ENCODE results near the gene RNF111. TPM values are rescaled to one million over a fixed set of nuclear protein-coding genes. Genes with fewer than 3 reads are reported as not detected.

RNF111 gene
- total RNA-seq, 1 donor from 2014 or later = 33.8 TPM

DNA sequence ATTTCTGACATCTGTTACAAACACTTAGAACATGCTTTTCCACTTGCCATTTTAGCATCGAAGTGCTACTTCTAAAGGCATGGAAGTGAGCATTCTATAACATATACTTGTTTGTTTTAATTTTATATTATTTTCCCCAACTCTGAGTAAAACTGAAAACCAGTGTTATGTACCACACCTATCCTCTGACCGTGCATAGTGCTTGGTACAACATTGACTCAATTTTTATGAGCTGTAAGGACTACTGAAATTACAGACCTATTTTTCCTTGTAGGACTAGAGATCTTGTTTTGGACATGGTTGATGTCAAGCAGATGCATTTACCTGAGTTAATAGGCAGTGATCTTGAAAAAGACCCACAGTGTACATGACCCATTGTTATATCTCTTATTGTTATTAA lies 66.0 kb downstream of the RNF111 start:
- no peaks in the 10 kb centered on the region for H3K27me3 Mint-ChIP-seq (ENCODE audit: unreplicated experiment)
- H3K9me3 Mint-ChIP-seq (ENCODE audit: unreplicated experiment) = no peaks in the 10 kb centered on the region
- peaks cover 26% of the 10 kb centered on the region for H3K36me3 Mint-ChIP-seq (ENCODE audit: unreplicated experiment)
- no peak overlapping the region for H3K4me3 Mint-ChIP-seq (ENCODE audit: unreplicated experiment)
- no peak overlapping the region for H3K27ac Mint-ChIP-seq (ENCODE audit: unreplicated experiment)
- TF ChIP-seq, protein P1, sequence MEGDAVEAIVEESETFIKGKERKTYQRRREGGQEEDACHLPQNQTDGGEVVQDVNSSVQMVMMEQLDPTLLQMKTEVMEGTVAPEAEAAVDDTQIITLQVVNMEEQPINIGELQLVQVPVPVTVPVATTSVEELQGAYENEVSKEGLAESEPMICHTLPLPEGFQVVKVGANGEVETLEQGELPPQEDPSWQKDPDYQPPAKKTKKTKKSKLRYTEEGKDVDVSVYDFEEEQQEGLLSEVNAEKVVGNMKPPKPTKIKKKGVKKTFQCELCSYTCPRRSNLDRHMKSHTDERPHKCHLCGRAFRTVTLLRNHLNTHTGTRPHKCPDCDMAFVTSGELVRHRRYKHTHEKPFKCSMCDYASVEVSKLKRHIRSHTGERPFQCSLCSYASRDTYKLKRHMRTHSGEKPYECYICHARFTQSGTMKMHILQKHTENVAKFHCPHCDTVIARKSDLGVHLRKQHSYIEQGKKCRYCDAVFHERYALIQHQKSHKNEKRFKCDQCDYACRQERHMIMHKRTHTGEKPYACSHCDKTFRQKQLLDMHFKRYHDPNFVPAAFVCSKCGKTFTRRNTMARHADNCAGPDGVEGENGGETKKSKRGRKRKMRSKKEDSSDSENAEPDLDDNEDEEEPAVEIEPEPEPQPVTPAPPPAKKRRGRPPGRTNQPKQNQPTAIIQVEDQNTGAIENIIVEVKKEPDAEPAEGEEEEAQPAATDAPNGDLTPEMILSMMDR (IDR thresholded peaks at IDR 0.05) = no peak
- no peak for DNase-seq (ENCODE audit: extremely low spot score, unreplicated experiment)
- H3K4me1 Mint-ChIP-seq (ENCODE audit: unreplicated experiment) = peaks cover 6% of the 10 kb centered on the region

DNA sequence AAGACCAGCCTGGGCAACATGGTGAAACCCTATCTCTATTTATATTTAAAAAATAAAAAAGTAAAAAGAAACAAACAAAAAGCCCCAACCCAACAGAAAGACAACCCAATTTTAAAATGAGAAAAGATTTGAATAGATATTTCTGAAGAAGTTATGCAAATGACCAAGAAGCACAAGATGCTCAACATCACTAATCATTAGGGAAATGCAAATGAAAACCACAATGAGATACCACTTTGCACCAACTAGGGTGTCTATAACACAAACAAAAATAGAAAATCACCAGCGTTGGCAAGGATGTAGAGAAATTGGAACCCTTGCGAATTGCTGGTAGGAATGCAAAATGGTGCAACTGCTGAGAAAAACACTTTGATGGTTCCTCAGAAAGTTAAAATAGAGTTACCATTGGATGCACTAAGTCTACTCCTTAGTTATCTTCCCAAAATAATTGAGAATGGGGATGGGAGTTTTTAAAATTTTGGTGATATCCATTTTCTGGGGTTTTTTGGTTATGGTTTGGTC lies 71.7 kb downstream of the RNF111 start:
- no peaks in the 10 kb centered on the region for H3K27me3 Mint-ChIP-seq (ENCODE audit: unreplicated experiment)
- TF ChIP-seq, protein P1 (IDR thresholded peaks at IDR 0.05) = no peak
- no peak overlapping the region for H3K27ac Mint-ChIP-seq (ENCODE audit: unreplicated experiment)
- no peaks in the 10 kb centered on the region for H3K4me1 Mint-ChIP-seq (ENCODE audit: unreplicated experiment)
- H3K9me3 Mint-ChIP-seq (ENCODE audit: unreplicated experiment) = no peaks in the 10 kb centered on the region
- H3K4me3 Mint-ChIP-seq (ENCODE audit: unreplicated experiment) = no peak overlapping the region
- DNase-seq (ENCODE audit: extremely low spot score, unreplicated experiment) = no peak
- peaks cover 42% of the 10 kb centered on the region for H3K36me3 Mint-ChIP-seq (ENCODE audit: unreplicated experiment)

DNA sequence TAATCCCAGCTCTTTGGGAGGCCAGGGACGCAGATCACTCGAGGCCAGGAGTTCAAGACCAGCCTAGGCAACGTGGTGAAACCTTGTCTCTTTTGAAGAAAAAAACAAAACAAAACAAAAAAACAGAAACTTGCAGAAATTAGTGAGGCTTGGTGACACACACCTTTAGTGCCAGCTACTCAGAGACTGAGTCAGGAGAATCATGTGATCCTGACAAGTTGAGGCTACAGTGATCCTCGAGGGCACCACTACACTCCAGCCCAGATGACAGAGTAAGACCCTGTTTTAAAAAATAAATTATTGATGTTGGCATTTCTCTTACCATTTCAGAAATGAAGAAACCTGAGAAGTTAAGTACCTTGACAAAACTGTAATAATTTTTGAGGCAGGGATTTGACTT lies 72.9 kb downstream of the RNF111 start:
- H3K27me3 Mint-ChIP-seq (ENCODE audit: unreplicated experiment) = no peaks in the 10 kb centered on the region
- no peak overlapping the region for H3K27ac Mint-ChIP-seq (ENCODE audit: unreplicated experiment)
- TF ChIP-seq, protein P1 (IDR thresholded peaks at IDR 0.05) = no peak
- H3K36me3 Mint-ChIP-seq (ENCODE audit: unreplicated experiment) = peaks cover 49% of the 10 kb centered on the region
- H3K4me3 Mint-ChIP-seq (ENCODE audit: unreplicated experiment) = no peak overlapping the region
- no peaks in the 10 kb centered on the region for H3K4me1 Mint-ChIP-seq (ENCODE audit: unreplicated experiment)
- no peaks in the 10 kb centered on the region for H3K9me3 Mint-ChIP-seq (ENCODE audit: unreplicated experiment)
- DNase-seq (ENCODE audit: extremely low spot score, unreplicated experiment) = no peak

DNA sequence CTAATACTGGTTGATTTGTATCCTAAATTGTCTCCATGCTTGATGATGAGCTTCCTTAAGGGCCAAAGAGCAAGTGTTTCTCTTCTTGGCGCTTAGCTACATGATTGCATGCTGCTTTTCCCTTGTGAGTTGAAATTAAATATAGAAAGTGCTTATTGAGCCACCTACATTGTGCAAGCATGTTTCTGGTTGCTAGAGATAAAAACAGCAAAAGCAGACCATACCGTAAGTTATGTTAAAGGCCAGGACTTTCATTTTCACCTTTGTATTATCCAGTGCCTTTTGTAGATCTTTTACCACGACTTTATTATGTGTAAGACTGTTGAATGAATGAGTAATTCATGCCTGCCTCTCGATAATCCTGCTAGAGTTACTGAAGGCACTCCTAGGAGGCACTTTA lies 75.6 kb downstream of the RNF111 start:
- TF ChIP-seq, protein P1 (IDR thresholded peaks at IDR 0.05) = no peak
- Mint-ChIP-seq H3K27ac (ENCODE audit: unreplicated experiment) (no peak overlapping the region), H3K9me3 (ENCODE audit: unreplicated experiment) (no peaks in the 10 kb centered on the region), H3K4me3 (ENCODE audit: unreplicated experiment) (no peak overlapping the region), H3K4me1 (ENCODE audit: unreplicated experiment) (no peaks in the 10 kb centered on the region), H3K27me3 (ENCODE audit: unreplicated experiment) (no peaks in the 10 kb centered on the region), H3K36me3 (ENCODE audit: unreplicated experiment) (peaks cover 64% of the 10 kb centered on the region)
- DNase-seq (ENCODE audit: extremely low spot score, unreplicated experiment) = no peak

DNA sequence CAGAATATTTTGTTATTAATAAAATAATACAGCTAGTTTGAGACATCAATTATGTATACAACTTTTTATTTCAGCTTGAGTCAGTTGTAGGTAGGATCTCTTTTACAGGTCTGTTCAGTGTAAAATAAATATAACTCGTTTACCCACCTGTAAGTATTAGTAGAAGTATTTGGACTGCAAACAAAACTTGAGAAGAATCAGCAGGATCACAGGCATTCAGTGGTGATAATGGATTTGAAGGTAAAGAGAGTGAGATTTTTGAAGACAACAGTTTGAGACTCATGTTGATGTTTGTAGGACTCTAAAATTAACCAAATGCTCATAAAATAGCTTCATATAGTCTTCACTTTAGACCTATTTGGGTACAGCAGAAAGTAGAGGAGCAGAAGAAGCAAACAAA lies 82.0 kb downstream of the RNF111 start:
- H3K9me3 Mint-ChIP-seq (ENCODE audit: unreplicated experiment) = peaks cover 4% of the 10 kb centered on the region
- no peaks in the 10 kb centered on the region for H3K27me3 Mint-ChIP-seq (ENCODE audit: unreplicated experiment)
- no peak overlapping the region for H3K4me3 Mint-ChIP-seq (ENCODE audit: unreplicated experiment)
- DNase-seq (ENCODE audit: extremely low spot score, unreplicated experiment) = no peak
- no peaks in the 10 kb centered on the region for H3K4me1 Mint-ChIP-seq (ENCODE audit: unreplicated experiment)
- H3K27ac Mint-ChIP-seq (ENCODE audit: unreplicated experiment) = no peak overlapping the region
- H3K36me3 Mint-ChIP-seq (ENCODE audit: unreplicated experiment) = peaks cover 65% of the 10 kb centered on the region
- TF ChIP-seq, protein P1 (IDR thresholded peaks at IDR 0.05) = no peak
